Measurements from ENCODE around the gene NID1.

- TF ChIP-seq POLR2A (IDR thresholded peaks at IDR 0.05; ENCODE audit: low read depth, low read length) (no peak), CTCF (conservative IDR thresholded peaks at IDR 0.05; ENCODE audit: low read depth, low read length) (no peak), RFX5 (IDR thresholded peaks at IDR 0.05; ENCODE audit: low read depth, low read length) (no peak), RAD21 (IDR thresholded peaks at IDR 0.05; ENCODE audit: low read length) (no peak), MAFK (IDR thresholded peaks at IDR 0.05; ENCODE audit: low read depth, low read length) (no peak), SMC3 (IDR thresholded peaks at IDR 0.05; ENCODE audit: low read depth, low read length) (no peak), RCOR1 (IDR thresholded peaks at IDR 0.05; ENCODE audit: insufficient replicate concordance, low read length) (no peak), MXI1 (IDR thresholded peaks at IDR 0.05; ENCODE audit: borderline replicate concordance, low read depth, low read length) (no peak), USF2 (IDR thresholded peaks at IDR 0.05; ENCODE audit: low read depth, low read length) (no peak), BHLHE40 (IDR thresholded peaks at IDR 0.05; ENCODE audit: low read depth, low read length) (no peak), MAZ (IDR thresholded peaks at IDR 0.05; ENCODE audit: borderline replicate concordance, low read depth, low read length) (no peak), ELK1 (IDR thresholded peaks at IDR 0.05; ENCODE audit: borderline replicate concordance, low read depth, low read length) (no peak)
Observed at GRCh38 chr1:235976490-235976889, 88.4 kb downstream of the NID1 start.
